GM12878 (cell line): ENCODE data around the gene DDX54. TPM values are rescaled to one million over a fixed set of nuclear protein-coding genes. Genes with fewer than 3 reads are reported as not detected.

Source experiments
- ATAC-seq: fragments of 200-7000 bp; cut with Tn5 transposase; 3 replicates; pipeline ENCODE4 v1.9.1; 2020; ENCODE audit warnings: mild to moderate bottlenecking, moderate library complexity
- BruUV-seq: library from RNA; stranded (reverse); fragments of 400-500 nt; replicated peaks from 2 replicates; lab custom pipeline; 2021; lab: Mats Ljungman, UMichigan
- CTCF ChIA-PET: fragments of 300-600 bp; sonication (Branson Sonifier 250); formaldehyde crosslinking; extraction: SDS; loops from one replicate; lab custom pipeline; 2021; ENCODE audit warnings: inconsistent platforms; lab: Yijun Ruan, JAX
- POLR2A ChIA-PET: fragments of 350-600 bp; formaldehyde crosslinking; extraction: SDS; loops from one replicate; lab custom pipeline; 2021; ENCODE audit warnings: inconsistent platforms; lab: Charles Lee
- RAD21 ChIA-PET: fragments of 300-600 bp; sonication (Branson Sonifier 250); formaldehyde crosslinking; loops from one replicate; lab custom pipeline; 2023; ENCODE audit warnings: antibody characterized with exemption; ENCODE audit not compliant: unreplicated experiment; lab: Charles Lee
- SMC1A ChIA-PET: fragments of 300-600 bp; sonication (Branson Sonifier 250); formaldehyde crosslinking; loops from one replicate; lab custom pipeline; 2023; ENCODE audit not compliant: unreplicated experiment, uncharacterized antibody; lab: Charles Lee
- DNase-seq: peaks from one replicate; pipeline ENCODE4 v3.0.0-alpha.2; 2011; ENCODE audit warnings: low read depth, low spot score
- FAIRE-seq: peaks from 3 replicates; lab custom pipeline; 2011; peaks lifted over from hg19 to GRCh38; lab: Jason Lieb, UNC
- H2AFZ ChIP-seq: 2 replicates; pipeline ENCODE4 v1.6.0; 2011; ENCODE audit warnings: low read depth, low read length, control low read depth; ENCODE audit not compliant: control insufficient read depth
- H3K27ac ChIP-seq: 2 replicates; pipeline ENCODE4 v1.5.1; 2011; ENCODE audit warnings: control low read depth; ENCODE audit not compliant: control insufficient read depth, insufficient read depth
- H3K27me3 ChIP-seq, 2 experiments: replicated peaks in 1 of 2; 2 replicates each; pipeline versions ENCODE4 v1.6.0 to v1.6.1; 2011; ENCODE audit warnings: low read length in 1 of 2; ENCODE audit not compliant: control insufficient read depth in 2 of 2, insufficient read depth in 2 of 2
- H3K36me3 ChIP-seq, 2 experiments: 2 replicates each; pipeline ENCODE4 v1.5.1; 2011; ENCODE audit warnings: low read length in 1 of 2; ENCODE audit not compliant: control insufficient read depth in 2 of 2, insufficient read depth in 2 of 2
- H3K4me1 ChIP-seq: 2 replicates; pipeline ENCODE4 v1.6.1; 2011; ENCODE audit warnings: mild to moderate bottlenecking, low read length, moderate library complexity, mixed read lengths; ENCODE audit not compliant: control insufficient read depth, insufficient read depth
- H3K4me2 ChIP-seq: 2 replicates; pipeline ENCODE4 v1.6.0; 2011; ENCODE audit warnings: control low read depth; ENCODE audit not compliant: control insufficient read depth, insufficient read depth
- H3K4me3 ChIP-seq: fragments of 200-600 bp; sonication (generic); 2 replicates; pipeline ENCODE4 v1.5.1; 2016
- H3K79me2 ChIP-seq: 2 replicates; pipeline ENCODE4 v1.6.0; 2011; ENCODE audit warnings: low read length; ENCODE audit not compliant: control insufficient read depth, insufficient read depth
- H3K9ac ChIP-seq: 2 replicates; pipeline ENCODE4 v1.8.0; 2011; ENCODE audit warnings: low read length, control low read depth, mixed read lengths; ENCODE audit not compliant: control insufficient read depth, insufficient read depth
- H3K9me3 ChIP-seq: replicated peaks from 3 replicates; pipeline ENCODE4 v1.5.1; 2011; ENCODE audit warnings: mild to moderate bottlenecking, low read length; ENCODE audit not compliant: control insufficient read depth, insufficient read depth
- H4K20me1 ChIP-seq: 2 replicates; pipeline ENCODE4 v1.6.0; 2011; ENCODE audit not compliant: control insufficient read depth, insufficient read depth
- CBX3 ChIP-seq: fragments of 200-600 bp; sonication (generic); IDR thresholded peaks from 2 replicates; pipeline ENCODE4 v1.6.1; 2016; ENCODE audit warnings: low read depth, borderline replicate concordance
- CTCF ChIP-seq, 3 experiments: IDR thresholded peaks in 2 of 3; conservative IDR thresholded peaks in 1 of 3; 2 replicates each; pipeline ENCODE4 v1.5.1; 2011; ENCODE audit warnings: low read depth in 3 of 3, low read length in 3 of 3, mild to moderate bottlenecking in 3 of 3, control low read depth in 2 of 3, moderate library complexity in 2 of 3, inconsistent platforms in 1 of 3, mixed read lengths in 1 of 3; ENCODE audit not compliant: control insufficient read depth in 2 of 3, insufficient read depth in 1 of 3; ENCODE audit errors: extremely low read depth in 1 of 3
- E2F8 ChIP-seq: fragments of 450-650 bp; IDR thresholded peaks from 2 replicates; pipeline ENCODE4 v1.6.1; 2018; ENCODE audit warnings: mild to moderate bottlenecking, low read depth, moderate library complexity; ENCODE audit not compliant: partially characterized antibody
- ESRRA ChIP-seq: IDR thresholded peaks from 2 replicates; pipeline ENCODE4 v1.6.1; 2012; ENCODE audit warnings: mild to moderate bottlenecking, low read length, improper control_type of control experiment
- POLR2A ChIP-seq: IDR thresholded peaks from 2 replicates; pipeline ENCODE4 v1.6.1; 2011; ENCODE audit warnings: low read depth, mild to moderate bottlenecking, low read length
- RAD21 ChIP-seq: IDR thresholded peaks from 2 replicates; pipeline ENCODE4 v1.6.1; 2011; ENCODE audit warnings: mild to moderate bottlenecking, low read depth, low read length, moderate library complexity; ENCODE audit not compliant: insufficient read depth
- RBBP5 ChIP-seq: fragments of 200-600 bp; sonication (generic); conservative IDR thresholded peaks from 2 replicates; pipeline ENCODE4 v1.6.1; 2016
- REST ChIP-seq: IDR thresholded peaks from 2 replicates; pipeline ENCODE4 v1.6.1; 2012; ENCODE audit warnings: mild to moderate bottlenecking, low read depth, low read length
- RUNX3 ChIP-seq: IDR thresholded peaks from 2 replicates; pipeline ENCODE4 v1.6.1; 2012; ENCODE audit warnings: low read length, inconsistent platforms
- SMAD5 ChIP-seq: IDR thresholded peaks from 2 replicates; pipeline ENCODE4 v1.6.1; 2016; ENCODE audit warnings: antibody characterized with exemption, low read depth
- TARDBP ChIP-seq: IDR thresholded peaks from 2 replicates; pipeline ENCODE4 v1.6.1; 2016; ENCODE audit warnings: borderline replicate concordance
- TCF3 ChIP-seq: IDR thresholded peaks from 2 replicates; pipeline ENCODE4 v1.6.1; 2012; ENCODE audit warnings: low read depth, mild to moderate bottlenecking, low read length, borderline replicate concordance; ENCODE audit not compliant: insufficient read depth
- ZNF274 ChIP-seq: IDR thresholded peaks from one replicate; pipeline ENCODE4 v1.8.0; 2011; ENCODE audit not compliant: insufficient read length, insufficient read depth
- ZNF622 ChIP-seq: fragments of 450-650 bp; IDR thresholded peaks from 2 replicates; pipeline ENCODE4 v1.6.1; 2017; ENCODE audit warnings: mild to moderate bottlenecking, inconsistent platforms
- WGBS: methylation state at CpG from one replicate; pipeline ENCODE4 v1.1.6; 2016; ENCODE audit warnings: low lambda C conversion rate; ENCODE audit not compliant: insufficient replicate concordance, insufficient coverage; ENCODE audit errors: missing lambda C conversion rate; 5-methylcytosine and 5-hydroxymethylcytosine counted together
- in situ Hi-C: fragments of 300-500 bp; cut with MboI; formaldehyde crosslinking; loops from 9 replicates; pipeline ENCODE4 v1.14.3; 2018; ENCODE audit warnings: mixed read lengths
- intact Hi-C: fragments of 100-400 bp; cut with micrococcal nuclease; formaldehyde crosslinking; loops from one replicate; pipeline ENCODE4 v1.14.2; 2022; ENCODE audit not compliant: unreplicated experiment
- polyA plus RNA-seq, 11 experiments: library from polyadenylated mRNA; depleted of rRNA in 4 of 11; unstranded in 6 of 11; stranded (reverse) in 5 of 11; fragments of >200 nt; fragmentation: Nextera tagmentation in 4 of 11; fragmentation: Illumina TruSeq in 1 of 11; extraction: Ambion mirVana in 4 of 11; extraction: Trizol in 1 of 11; gene quantifications; 1 replicate in 1 of 11; 2 replicates in 10 of 11; pipeline versions ENCODE4 v1.2.1 to v1.2.3, GENCODE V29; 2011 to 2016; ENCODE audit warnings: inconsistent platforms in 2 of 11, missing spikeins in 2 of 11, low read depth in 1 of 11
- total RNA-seq, 4 experiments: library from RNA; depleted of rRNA in 3 of 4; stranded (reverse); fragments of >200 nt in 3 of 4; fragmentation: Illumina TruSeq in 1 of 4; extraction: Trizol in 1 of 4; gene quantifications; 2 replicates each; pipeline versions ENCODE4 v1.2.1 to v1.2.3, GENCODE V29; 2013 to 2021

DDX54 gene
- total and polyA plus RNA-seq, 10 of the 15 experiments (the other 5 are each of a cell fraction or from before 2014, with no cell fraction given), result 1.9 to 115 (median 56.3) TPM

GRCh38 chr12:113152835-113153814 lies 32.2 kb downstream of the DDX54 start:
- Histone ChIP-seq H3K4me3 (peak overlapping the region; percentile 59; the same call in 1 of the 2 replicates), H3K36me3 (peaks cover 0 to 8% of the 10 kb centered on the region in 2 experiments; a peak in 2 of 4 replicates), H3K27ac (no peak overlapping the region), H2AFZ (peak overlapping the region; percentile 43), H4K20me1 (no peaks in the 10 kb centered on the region), H3K4me1 (peaks cover 15% of the 10 kb centered on the region), H3K9ac (no peak overlapping the region), H3K27me3 (peaks cover 7 to 8% of the 10 kb centered on the region in 2 experiments; a peak in 2 of 4 replicates), H3K79me2 (no peaks in the 10 kb centered on the region), H3K4me2 (peak overlapping the region; percentile 92), H3K9me3 (no peaks in the 10 kb centered on the region)
- ChIA-PET POLR2A (interaction anchor here (0.5 to 1.1 kb wide), 3 partner anchors 11 to 50 kb away, joined by 3 to 4 read pairs (median 3); no protein-coding TSS in a partner anchor), SMC1A (interaction anchor here (0.6 to 6.1 kb wide), 16 partner anchors 8 to 160 kb away, joined by 3 to 37 read pairs (median 4); no protein-coding TSS in a partner anchor), CTCF (interaction anchor here (0.5 to 5.2 kb wide), 25 partner anchors 8 to 647 kb away, joined by 3 to 33 read pairs (median 4); partner anchors contain the start of gene SDSL), RAD21 (interaction anchor here (1.0 to 3.2 kb wide), 14 partner anchors 11 to 253 kb away, joined by 3 to 29 read pairs (median 4); no protein-coding TSS in a partner anchor)
- intact Hi-C loops, result loop anchor here (1.0 to 5.0 kb wide), 3 partner anchors 46 to 160 kb away; no protein-coding TSS in a partner anchor
- in situ Hi-C loops, result loop anchor here (5.0 kb wide), 1 partner anchor 106 kb away; no protein-coding TSS in a partner anchor
- peak; percentile 89 for ATAC-seq
- BruUV-seq, result no TSS peak
- DNase-seq, result no peak
- FAIRE-seq, result no peak
- WGBS, result 3% methylated on average over 70 of the region's 70 CpGs
- TF ChIP-seq ZNF622 (no peak), CTCF (IDR thresholded peaks at IDR 0.05 in 2 of 3, conservative IDR thresholded peaks at IDR 0.05 in 1 of 3; ENCODE audit: control insufficient read depth in 2 of 3, extremely low read depth in 1 of 3, insufficient read depth in 1 of 3, low read depth in 3 of 3, low read length in 3 of 3) (peak; percentile 45 to 77 (median 53); a peak in 5 of 6 replicates), TARDBP (no peak), RBBP5 (no peak), E2F8 (no peak), CBX3 (no peak), RUNX3 (no peak), ESRRA (no peak), SMAD5 (no peak), REST (no peak), RAD21 (peak; percentile 59), TCF3 (no peak), POLR2A (no peak), ZNF274 (no peak)
